Left ventricle myocardium inferior (tissue), 1 donor: ENCODE measurements around the gene APLP2. TPM values are rescaled to one million over a fixed set of nuclear protein-coding genes. Genes with fewer than 3 reads are reported as not detected.

ENCODE experiments used
- DNase-seq: peaks from one replicate; pipeline ENCODE4 v3.0.0-alpha.2; 2020
- H3K27ac ChIP-seq: fragments of 200-600 bp; replicated peaks from 2 replicates; pipeline ENCODE4 v1.8.0; 2021
- H3K27me3 ChIP-seq: fragments of 200-600 bp; 2 replicates; pipeline ENCODE4 v1.8.0; 2021; ENCODE audit warnings: low read depth
- H3K36me3 ChIP-seq: fragments of 200-600 bp; 2 replicates; pipeline ENCODE4 v1.8.0; 2021
- H3K4me1 ChIP-seq: fragments of 200-600 bp; 2 replicates; pipeline ENCODE4 v1.8.0; 2021
- H3K4me3 ChIP-seq: fragments of 200-600 bp; 2 replicates; pipeline ENCODE4 v1.8.0; 2021; ENCODE audit warnings: mild to moderate bottlenecking, moderate library complexity
- H3K9me3 ChIP-seq: fragments of 200-600 bp; replicated peaks from 2 replicates; pipeline ENCODE4 v1.8.0; 2021
- CTCF ChIP-seq: fragments of 200-600 bp; IDR thresholded peaks from 2 replicates; pipeline ENCODE4 v1.8.0; 2021; ENCODE audit warnings: antibody characterized with exemption, mild to moderate bottlenecking, borderline replicate concordance
- intact Hi-C: fragments of 100-400 bp; cut with micrococcal nuclease; formaldehyde crosslinking; loops from one replicate; pipeline ENCODE4 v1.11.0; 2022
- total RNA-seq: library from RNA; stranded (reverse); fragmentation: NEBNext Ultra II Directional; extraction: Animal tissue kit (Norgen Biotek cat#: 25700); gene quantifications from one replicate; pipeline ENCODE4 v1.2.1, GENCODE V29; 2021
- donor health status: DM: no; HTN: yes; CAD: no; lungs with severe emphysema.

Gene APLP2
- total RNA-seq, 1 donor from 2014 or later = 325 TPM

- H3K27me3 ChIP-seq = peaks cover 58% of the 10 kb centered on the region
- intact Hi-C loops = no loop called here
Measured at GRCh38 chr11:130162733-130163132, 93.0 kb downstream of the APLP2 start.

GRCh38 chr11:130163346-130164220 lies 93.9 kb downstream of the APLP2 start:
- H3K4me1 ChIP-seq = peaks cover 35% of the 10 kb centered on the region
- no peak for TF ChIP-seq CTCF
- peak overlapping the region; percentile 27 for H3K4me3 ChIP-seq
- peaks cover 49% of the 10 kb centered on the region for H3K27me3 ChIP-seq
- DNase-seq = no peak
- H3K9me3 ChIP-seq = no peaks in the 10 kb centered on the region
- intact Hi-C loops = no loop called here
- no peak overlapping the region for H3K27ac ChIP-seq
- H3K36me3 ChIP-seq = no peaks in the 10 kb centered on the region

More at GRCh38 chr11:130162733-130163132, 93.0 kb downstream of the APLP2 start:
- H3K4me3 ChIP-seq = no peak overlapping the region
- no peak for TF ChIP-seq CTCF
- no peaks in the 10 kb centered on the region for H3K9me3 ChIP-seq
- H3K4me1 ChIP-seq = peaks cover 35% of the 10 kb centered on the region
- DNase-seq = no peak
- no peak overlapping the region for H3K27ac ChIP-seq
- H3K36me3 ChIP-seq = no peaks in the 10 kb centered on the region

- H3K4me3 ChIP-seq = no peak overlapping the region
- no peak overlapping the region for H3K27ac ChIP-seq
- H3K36me3 ChIP-seq = no peaks in the 10 kb centered on the region
- no peaks in the 10 kb centered on the region for H3K9me3 ChIP-seq
- TF ChIP-seq CTCF = no peak
- peaks cover 35% of the 10 kb centered on the region for H3K4me1 ChIP-seq
- H3K27me3 ChIP-seq = peaks cover 43% of the 10 kb centered on the region
- no peak for DNase-seq
- intact Hi-C loops = no loop called here
Measured at GRCh38 chr11:130164221-130164570, 94.5 kb downstream of the APLP2 start.

- H3K36me3 ChIP-seq = no peaks in the 10 kb centered on the region
- no peak overlapping the region for H3K27ac ChIP-seq
- no peaks in the 10 kb centered on the region for H3K9me3 ChIP-seq
- TF ChIP-seq CTCF = no peak
- intact Hi-C loops = no loop called here
- H3K4me3 ChIP-seq = no peak overlapping the region
- no peak for DNase-seq
- peaks cover 19% of the 10 kb centered on the region for H3K4me1 ChIP-seq
- H3K27me3 ChIP-seq = peaks cover 27% of the 10 kb centered on the region
Measured at GRCh38 chr11:130165601-130166456, 96.1 kb downstream of the APLP2 start.

GRCh38 chr11:130166457-130166784 lies 96.7 kb downstream of the APLP2 start:
- DNase-seq = no peak

More at GRCh38 chr11:130166457-130166784, 96.7 kb downstream of the APLP2 start:
- intact Hi-C loops = no loop called here
- Histone ChIP-seq H3K4me3 (no peak overlapping the region), H3K27ac (no peak overlapping the region), H3K4me1 (peaks cover 13% of the 10 kb centered on the region), H3K36me3 (no peaks in the 10 kb centered on the region), H3K27me3 (peaks cover 21% of the 10 kb centered on the region), H3K9me3 (no peaks in the 10 kb centered on the region)
- TF ChIP-seq CTCF = no peak
